ENCODE data around the gene NAA25.

The NAA25 gene

GRCh38 chr12:111976860-111977259 lies 131.7 kb downstream of the NAA25 start:
- no peak for DNase-seq

Data from right kidney (tissue), 1 donor.